Measurements from ENCODE around the gene GPR87.

- TF ChIP-seq, protein P1, sequence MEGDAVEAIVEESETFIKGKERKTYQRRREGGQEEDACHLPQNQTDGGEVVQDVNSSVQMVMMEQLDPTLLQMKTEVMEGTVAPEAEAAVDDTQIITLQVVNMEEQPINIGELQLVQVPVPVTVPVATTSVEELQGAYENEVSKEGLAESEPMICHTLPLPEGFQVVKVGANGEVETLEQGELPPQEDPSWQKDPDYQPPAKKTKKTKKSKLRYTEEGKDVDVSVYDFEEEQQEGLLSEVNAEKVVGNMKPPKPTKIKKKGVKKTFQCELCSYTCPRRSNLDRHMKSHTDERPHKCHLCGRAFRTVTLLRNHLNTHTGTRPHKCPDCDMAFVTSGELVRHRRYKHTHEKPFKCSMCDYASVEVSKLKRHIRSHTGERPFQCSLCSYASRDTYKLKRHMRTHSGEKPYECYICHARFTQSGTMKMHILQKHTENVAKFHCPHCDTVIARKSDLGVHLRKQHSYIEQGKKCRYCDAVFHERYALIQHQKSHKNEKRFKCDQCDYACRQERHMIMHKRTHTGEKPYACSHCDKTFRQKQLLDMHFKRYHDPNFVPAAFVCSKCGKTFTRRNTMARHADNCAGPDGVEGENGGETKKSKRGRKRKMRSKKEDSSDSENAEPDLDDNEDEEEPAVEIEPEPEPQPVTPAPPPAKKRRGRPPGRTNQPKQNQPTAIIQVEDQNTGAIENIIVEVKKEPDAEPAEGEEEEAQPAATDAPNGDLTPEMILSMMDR (conservative IDR thresholded peaks at IDR 0.05 in 1 of 2, IDR thresholded peaks at IDR 0.05 in 1 of 2; ENCODE audit: extremely low read depth in 1 of 2, insufficient read depth in 1 of 2, low read depth in 1 of 2, low read length in 2 of 2) = no peak
- TF ChIP-seq EZH2 (IDR thresholded peaks at IDR 0.05; ENCODE audit: borderline replicate concordance, low read length) = no peak
Measured at GRCh38 chr3:151300539-151300938, 16.1 kb downstream of the GPR87 start.

All from mammary epithelial cell (primary cell).